Left renal pelvis (tissue), 4 donors: ENCODE results near the gene CMTM5. TPM values are rescaled to one million over a fixed set of nuclear protein-coding genes. Genes with fewer than 3 reads are reported as not detected.
"Not testable (repeated sequence)": the region's sequence is repeated elsewhere in the genome, so short reads cannot be mapped to it uniquely, and the experiment has no call there.

Experiments used
- DNase-seq, 4 donors: peaks; one replicate each; pipeline ENCODE4 v3.0.0-alpha.2; 2013; ENCODE audit warnings: low read depth in 4 of 4, low spot score in 3 of 4
- polyA plus RNA-seq, 4 donors: library from polyadenylated mRNA; unstranded; fragments of 120-200 nt; gene quantifications; one replicate each; pipeline ENCODE4 v1.2.1, GENCODE V29; 2013; ENCODE audit not compliant: insufficient read length in 4 of 4

CMTM5 gene
- polyA plus RNA-seq, 4 donors = 2.5 to 4.6 (median 3.4) TPM

DNA sequence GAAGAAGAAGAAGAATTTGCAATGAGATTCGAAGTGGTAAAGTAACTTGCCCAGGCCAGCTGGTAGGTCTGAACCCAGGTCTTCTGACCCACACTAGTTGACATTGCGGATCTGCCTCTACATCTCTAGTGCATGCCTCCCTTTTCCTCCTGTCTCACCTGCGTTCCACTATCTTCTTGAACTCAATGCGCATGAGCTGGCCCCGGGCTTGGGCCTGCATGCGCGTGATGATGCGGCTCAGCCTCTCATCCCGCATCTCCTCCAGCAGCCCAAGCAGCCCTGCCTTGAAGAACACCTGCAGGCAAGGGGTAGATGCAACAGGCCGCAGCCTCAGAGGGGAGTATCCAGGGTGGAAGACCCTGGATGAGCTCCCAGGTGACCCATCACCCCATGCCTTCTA lies 19.3 kb downstream of the CMTM5 start:
- no peak for DNase-seq

GRCh38 chr14:23396781-23397407 lies 20.0 kb downstream of the CMTM5 start:
- DNase-seq = no peak

DNA sequence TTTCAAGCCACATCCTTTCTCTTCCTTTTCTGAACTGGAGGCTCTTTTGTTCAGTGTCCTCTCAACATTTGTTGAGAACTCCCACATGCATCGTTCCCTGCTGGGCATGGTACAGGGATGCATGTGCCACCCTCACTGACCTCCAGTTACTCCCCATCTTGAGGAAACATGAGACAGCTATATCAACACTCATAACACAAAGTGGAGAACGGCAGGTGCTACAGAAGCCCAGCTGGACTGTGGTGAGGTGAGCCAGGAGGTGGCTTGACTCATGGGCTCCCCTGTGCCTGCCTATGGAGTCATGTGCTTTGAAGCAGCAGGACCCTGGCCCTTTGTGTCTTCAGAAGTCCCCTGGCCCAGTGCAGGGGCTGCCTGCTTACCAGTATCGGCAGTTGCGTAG lies 21.5 kb downstream of the CMTM5 start:
- no peak for DNase-seq

- DNase-seq = no peak
Observed at GRCh38 chr14:23399136-23399535, 22.3 kb downstream of the CMTM5 start.

- DNase-seq = peak in 1 of 4 donors; percentile 11
Observed at GRCh38 chr14:23399591-23399990, 22.7 kb downstream of the CMTM5 start.

GRCh38 chr14:23400496-23401149 lies 23.8 kb downstream of the CMTM5 start:
- DNase-seq = not testable (repeated sequence)

DNA sequence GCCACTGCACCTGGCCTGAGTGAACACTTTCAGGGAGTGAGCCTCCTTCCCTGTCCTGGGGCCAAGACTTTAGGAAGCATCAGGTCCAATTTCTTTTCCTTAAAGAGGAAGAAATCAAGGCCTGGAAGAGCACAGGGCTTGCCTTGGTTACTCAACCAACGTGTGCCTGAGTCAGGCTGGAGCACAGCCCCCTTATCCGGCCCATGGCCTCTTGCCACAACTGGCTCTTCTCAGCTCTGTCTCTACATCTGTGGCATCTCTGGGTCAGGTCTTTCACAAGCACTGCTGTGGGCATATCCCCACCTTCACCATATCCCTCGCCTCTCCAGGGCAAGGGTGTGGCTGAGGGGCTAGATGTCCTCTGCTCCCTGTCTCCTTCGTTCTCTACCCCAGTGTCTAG lies 24.4 kb downstream of the CMTM5 start:
- no peak for DNase-seq

- no peak for DNase-seq
Observed at GRCh38 chr14:23402296-23403138, 25.7 kb downstream of the CMTM5 start.

DNA sequence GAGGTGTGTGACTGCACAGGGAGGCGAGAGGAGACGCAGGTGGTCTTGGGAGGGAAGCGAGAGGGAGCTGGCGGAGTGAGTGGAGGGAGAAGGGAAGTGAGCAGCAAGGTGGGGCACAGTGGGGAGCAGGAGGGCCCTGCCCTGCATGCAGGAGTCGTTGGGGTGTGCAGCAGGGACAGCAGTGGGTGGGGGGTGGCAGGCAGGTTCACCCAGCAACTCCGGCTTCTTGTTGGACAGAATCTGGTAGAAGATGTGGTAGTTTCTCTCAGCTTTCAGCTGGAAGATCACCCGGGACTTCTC lies 26.2 kb downstream of the CMTM5 start:
- no peak for DNase-seq

GRCh38 chr14:23403908-23404307 lies 27.1 kb downstream of the CMTM5 start:
- no peak for DNase-seq

DNA sequence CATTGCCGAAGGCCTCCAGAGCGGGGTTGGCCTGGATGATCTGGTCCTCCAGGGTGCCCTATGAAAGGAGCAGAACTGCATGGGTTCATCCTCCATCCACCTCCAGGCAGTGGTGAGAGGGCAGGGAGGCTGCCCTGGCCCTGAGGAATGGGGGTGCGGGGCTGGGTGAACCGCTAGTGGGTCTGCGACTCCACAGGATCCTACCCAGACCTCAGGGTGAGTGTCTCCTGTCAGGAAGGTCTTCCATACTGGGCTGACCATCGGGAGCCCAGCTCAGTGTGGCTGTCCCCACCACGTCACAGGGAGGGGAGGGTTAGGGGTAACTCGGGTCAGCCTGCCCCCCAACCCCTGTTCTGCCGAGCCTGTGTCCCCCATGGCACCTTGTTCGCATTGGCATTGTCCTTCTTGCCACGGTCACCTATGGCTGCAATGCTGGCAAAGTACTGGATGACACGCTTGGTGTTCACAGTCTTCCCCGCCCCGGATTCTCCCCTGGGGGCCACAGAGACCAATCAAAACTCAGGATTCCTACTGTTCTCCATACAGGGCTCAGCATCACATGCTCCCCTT lies 27.6 kb downstream of the CMTM5 start:
- no peak for DNase-seq

DNA sequence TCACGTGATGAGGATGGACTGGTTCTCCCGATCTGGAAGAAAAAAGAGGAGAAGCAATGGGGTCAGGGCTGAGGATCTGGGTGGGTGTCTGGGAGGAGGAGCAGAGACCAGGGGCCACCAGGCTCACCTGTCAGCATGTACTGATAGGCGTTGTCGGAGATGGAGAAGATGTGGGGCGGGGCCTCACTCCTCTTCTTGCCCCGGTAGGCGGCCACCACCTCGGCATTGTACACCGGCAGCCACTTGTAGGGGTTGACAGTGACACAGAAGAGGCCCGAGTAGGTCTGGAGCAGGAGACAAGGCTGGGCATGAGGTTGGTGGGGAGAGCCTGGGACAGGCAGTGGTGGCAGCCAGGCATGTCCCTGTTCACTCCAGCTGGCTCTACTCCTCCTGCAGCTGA lies 28.2 kb downstream of the CMTM5 start:
- no peak for DNase-seq

DNA sequence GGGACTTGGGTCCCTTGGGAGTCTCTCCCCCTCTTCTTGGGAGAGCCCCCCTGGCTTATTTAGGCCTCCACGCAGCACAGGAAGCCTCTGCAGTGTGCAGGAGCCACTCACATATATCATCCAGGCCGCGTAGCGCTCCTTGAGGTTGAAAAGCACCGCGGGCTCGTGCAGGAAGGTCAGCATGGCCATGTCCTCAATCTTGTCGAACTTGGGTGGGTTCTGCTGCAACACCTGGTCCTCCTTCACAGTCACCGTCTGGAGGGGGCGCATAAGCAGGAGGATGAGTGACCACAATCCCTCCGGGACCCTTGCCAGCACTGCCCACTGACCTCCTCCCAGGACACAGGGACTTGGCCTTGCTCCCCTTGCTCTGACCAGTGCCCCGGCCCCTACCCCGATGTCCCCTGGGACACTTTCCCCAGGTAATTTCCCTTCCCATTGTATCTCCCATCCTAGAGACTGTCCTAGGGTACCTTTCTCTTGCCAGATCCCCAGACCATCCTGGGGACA lies 28.7 kb downstream of the CMTM5 start:
- no peak for DNase-seq

GRCh38 chr14:23406244-23406643 lies 29.4 kb downstream of the CMTM5 start:
- DNase-seq = no peak

DNA sequence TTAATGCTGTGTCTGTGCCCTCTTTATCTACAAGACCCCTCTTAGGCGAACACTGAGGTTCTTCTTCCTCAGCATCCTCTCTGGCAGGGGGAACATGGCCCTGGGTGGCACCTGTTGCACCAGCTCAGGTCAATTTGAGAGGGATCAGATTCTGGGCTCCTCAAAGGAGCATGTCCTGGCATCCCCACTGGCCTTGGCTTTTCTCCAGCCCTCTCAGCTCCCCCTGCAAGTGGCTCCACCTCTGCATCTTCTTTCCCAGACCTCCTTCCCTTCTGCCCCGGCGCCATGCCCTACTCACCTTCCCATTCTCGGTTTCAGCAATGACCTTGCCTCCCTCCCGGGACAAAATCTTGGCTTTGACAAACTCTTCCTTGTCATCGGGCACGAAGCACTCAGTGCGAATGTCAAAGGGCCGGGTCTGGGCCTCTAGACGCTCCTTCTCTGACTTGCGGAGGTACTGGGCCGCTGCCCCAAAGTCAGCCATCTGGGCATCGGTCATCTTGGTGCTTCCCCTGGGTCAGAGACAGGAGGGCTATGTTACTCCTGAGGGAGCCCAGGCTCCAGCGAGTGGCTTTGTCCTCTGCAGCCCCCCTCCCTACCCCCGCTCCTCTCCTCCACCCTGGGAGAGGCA lies 30.0 kb downstream of the CMTM5 start:
- no peak for DNase-seq

- no peak for DNase-seq
Observed at GRCh38 chr14:23407516-23408306, 30.9 kb downstream of the CMTM5 start, which contains the start of gene MYH6. TSS of gene MYH6 (minus strand) at chr14:23408273. CDS start at chr14:23407223, 1,050 bp downstream.

DNA sequence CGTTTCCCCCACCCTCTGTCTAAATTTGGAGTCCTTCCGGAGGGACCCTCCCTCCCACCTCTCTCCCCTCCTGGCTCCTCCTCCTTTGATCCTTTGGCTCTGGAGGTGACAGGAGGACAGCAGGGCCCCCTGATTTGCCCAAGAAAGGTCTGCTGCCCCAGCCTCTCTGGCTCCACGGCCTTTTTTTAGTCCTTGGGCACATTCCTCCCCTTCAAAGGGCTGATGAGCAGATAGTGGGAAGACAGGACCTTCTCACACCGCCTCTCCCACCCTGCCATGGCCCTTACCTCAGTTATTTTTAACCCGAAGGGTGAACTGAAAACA lies 31.4 kb downstream of the CMTM5 start:
- DNase-seq = no peak

DNA sequence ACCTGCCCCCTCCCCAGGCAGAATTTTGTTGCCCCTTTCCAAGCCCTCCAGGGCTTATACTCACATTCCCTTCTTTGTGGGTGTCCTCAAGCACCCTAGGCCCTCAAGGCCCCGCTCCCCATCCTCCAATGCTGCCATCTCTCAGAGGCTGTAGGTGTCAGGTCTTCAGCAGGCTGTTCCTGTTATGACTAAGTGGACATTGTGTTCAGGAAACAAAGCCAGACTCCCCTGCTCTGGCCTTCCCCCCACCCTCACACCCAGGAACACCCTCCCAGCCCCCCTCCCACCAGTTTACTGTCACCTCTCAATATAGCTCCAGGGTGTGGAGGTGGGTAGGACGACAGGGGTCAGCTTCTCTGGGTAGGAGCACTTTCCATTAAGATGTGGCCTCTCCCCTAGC lies 32.6 kb downstream of the CMTM5 start:
- DNase-seq = no peak

DNA sequence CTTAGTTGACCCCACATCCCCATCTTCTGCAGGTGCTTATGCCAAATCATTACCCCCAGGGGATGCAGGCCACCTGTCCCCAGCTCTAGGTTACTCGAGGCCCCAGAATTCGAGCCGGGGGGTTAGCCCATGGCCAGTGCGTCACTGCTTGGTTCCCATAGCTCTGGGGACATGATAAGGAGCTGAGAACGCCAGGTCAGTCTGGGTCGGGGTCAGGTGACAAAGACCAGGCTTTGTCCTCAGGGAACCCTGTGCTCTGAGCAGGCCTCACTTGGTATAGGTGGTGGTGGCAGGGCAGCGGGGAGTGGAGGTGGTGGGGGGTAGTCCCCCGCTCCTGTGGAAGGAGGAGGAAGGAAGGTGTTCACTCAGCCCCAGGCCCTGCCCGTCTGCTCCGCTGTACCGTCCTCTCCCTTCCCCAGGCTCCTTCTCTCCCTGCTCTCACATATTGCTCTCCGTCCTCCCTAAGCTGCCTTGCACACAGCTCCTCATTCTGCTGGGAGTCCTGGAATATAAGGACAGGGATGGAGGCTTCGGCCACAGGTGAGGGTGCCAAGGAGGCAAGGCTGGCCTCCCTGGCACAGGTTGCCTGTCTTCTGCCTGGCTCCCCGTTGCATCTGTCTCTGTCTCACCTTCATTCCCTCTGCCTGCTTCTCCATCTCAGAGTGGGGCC lies 33.3 kb downstream of the CMTM5 start:
- no peak for DNase-seq
